ENCODE results near the gene GGT5.

DNA sequence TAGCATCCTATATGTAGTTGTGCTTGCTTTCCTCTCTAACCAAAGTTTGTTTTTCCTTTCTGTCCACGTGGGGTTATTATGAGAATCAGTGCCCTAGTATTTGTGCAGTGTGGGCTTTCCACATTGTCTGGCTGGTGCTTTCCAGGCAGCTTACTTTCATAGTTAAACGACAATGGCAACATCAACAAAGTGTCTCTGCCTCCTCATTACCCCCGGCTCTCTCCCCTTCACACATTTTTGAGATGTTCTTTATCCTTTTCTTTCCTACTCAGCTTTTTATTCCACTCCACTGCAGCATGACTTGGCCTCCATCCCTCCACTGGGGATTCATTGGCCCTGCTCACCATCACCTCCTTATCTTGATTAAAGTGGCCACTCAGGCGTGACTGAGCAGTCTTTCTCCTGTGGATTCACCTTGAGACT lies 44.9 kb upstream of the GGT5 start:
- no peak for TF ChIP-seq POLR2A (IDR thresholded peaks at IDR 0.05; ENCODE audit: low read depth, low read length)
- TF ChIP-seq POU2F2 (IDR thresholded peaks at IDR 0.05; ENCODE audit: low read depth, low read length), result no peak
- no peak for TF ChIP-seq POLR2AphosphoS5 (IDR thresholded peaks at IDR 0.05; ENCODE audit: low read depth, low read length)
- no peak for TF ChIP-seq SPI1 (IDR thresholded peaks at IDR 0.05; ENCODE audit: low read depth, low read length)

Data from GM12891 (cell line).